Measurements from ENCODE around the gene MMP10. TPM values are rescaled to one million over a fixed set of nuclear protein-coding genes. Genes with fewer than 3 reads are reported as not detected.

The MMP10 gene
- total and polyA plus RNA-seq, 2 experiments from 2014 or later = 0.10 TPM; not detected in 1

GRCh38 chr11:102824556-102824955 lies 44.1 kb upstream of the MMP10 start:
- peaks cover 12% of the 10 kb centered on the region for H3K36me3 Mint-ChIP-seq (ENCODE audit: low read depth)
- no peak for ATAC-seq

More at GRCh38 chr11:102824556-102824955, 44.1 kb upstream of the MMP10 start:
- Histone ChIP-seq H3K4me3 (no peak overlapping the region), H3K27ac (ENCODE audit: low read depth) (no peak overlapping the region), H4K20me1 (replicated peaks; ENCODE audit: insufficient read depth) (no peaks in the 10 kb centered on the region), H3K9me2 (ENCODE audit: insufficient read depth) (0 out of 2 replicates have a peak, but pooled peaks cover 10% of the 10 kb centered on the region), H3K36me3 (ENCODE audit: insufficient read depth) (no peaks in the 10 kb centered on the region), H2AFZ (no peak overlapping the region), H3K79me2 (replicated peaks; ENCODE audit: insufficient read depth) (no peaks in the 10 kb centered on the region), H3K27me3 (ENCODE audit: insufficient read depth) (no peaks in the 10 kb centered on the region), H3F3A (replicated peaks; ENCODE audit: low read depth) (no peaks in the 10 kb centered on the region), H3K4me1 (ENCODE audit: insufficient read depth) (no peaks in the 10 kb centered on the region), H3K4me2 (no peak overlapping the region)
- Mint-ChIP-seq H3K4me1 (peaks cover 5% of the 10 kb centered on the region; the same call in 2 of the 3 replicates), H3K4me3 (no peak overlapping the region), H3K27me3 (ENCODE audit: insufficient read depth, low read depth, poor library complexity) (no peaks in the 10 kb centered on the region), H3K27ac (no peak overlapping the region), H3K9me3 (peaks cover 21% of the 10 kb centered on the region)
- no peak for DNase-seq (ENCODE audit: low spot score)
- TF ChIP-seq JUNB (IDR thresholded peaks at IDR 0.05; ENCODE audit: unreplicated experiment) (no peak), ETS1 (IDR thresholded peaks at IDR 0.05) (no peak), CREB1 (CRISPR knock-in tag; IDR thresholded peaks at IDR 0.05; ENCODE audit: low read depth) (no peak), CTCF (conservative IDR thresholded peaks at IDR 0.05; ENCODE audit: low read depth in 2 of 2) (no peak), ZNF462 (CRISPR knock-in tag; IDR thresholded peaks at IDR 0.05) (no peak), EZH2 (IDR thresholded peaks at IDR 0.05; ENCODE audit: low read depth, unreplicated experiment) (no peak), NANOG (IDR thresholded peaks at IDR 0.05; ENCODE audit: borderline replicate concordance) (no peak), ZNF331 (CRISPR knock-in tag; IDR thresholded peaks at IDR 0.05; ENCODE audit: low read depth) (no peak), REST (IDR thresholded peaks at IDR 0.05; ENCODE audit: unreplicated experiment) (no peak), EZH2phosphoT487 (IDR thresholded peaks at IDR 0.05; ENCODE audit: unreplicated experiment) (no peak), STAT1 (IDR thresholded peaks at IDR 0.05; ENCODE audit: unreplicated experiment) (no peak), POLR2AphosphoS5 (IDR thresholded peaks at IDR 0.05; ENCODE audit: low read depth) (no peak), ZNF114 (CRISPR knock-in tag; IDR thresholded peaks at IDR 0.05) (no peak)

Measured in GM23338 (cell line).